Esophagus squamous epithelium (tissue), 4 donors: Measurements from ENCODE around the gene MACO1.
"Not testable (repeated sequence)": the region's sequence is repeated elsewhere in the genome, so short reads cannot be mapped to it uniquely, and the experiment has no call there.

Source experiments
- CTCF ChIP-seq, 6 experiments: fragments of 450-650 bp in 4 of 6; fragments of 200-600 bp in 2 of 6; sonication (generic) in 2 of 6; IDR thresholded peaks; one replicate each; pipeline ENCODE4 v1.5.1; 2016 to 2019; ENCODE audit warnings: antibody characterized with exemption in 6 of 6, mild to moderate bottlenecking in 4 of 6, moderate library complexity in 4 of 6
- POLR2A ChIP-seq, 4 donors: fragments of 450-650 bp; IDR thresholded peaks; one replicate each; pipeline ENCODE4 v1.6.1; 2017; ENCODE audit warnings: antibody characterized with exemption in 4 of 4, mild to moderate bottlenecking in 4 of 4, moderate library complexity in 3 of 4

GRCh38 chr1:25387096-25387495, 43.6 kb upstream of the MACO1 start:
- not testable (repeated sequence) for TF ChIP-seq CTCF, POLR2A (IDR thresholded peaks at IDR 0.05)
